HG03469 (cell line): Measurements from ENCODE around the gene FMC1.
"Not testable (repeated sequence)": the region's sequence is repeated elsewhere in the genome, so short reads cannot be mapped to it uniquely, and the experiment has no call there.

Experiments used
- ATAC-seq: cut with Tn5 transposase; IDR thresholded peaks from one replicate; pipeline ENCODE4 v1.9.1; 2021; ENCODE audit warnings: mild to moderate bottlenecking, moderate library complexity, moderate number of reproducible peaks; ENCODE audit not compliant: unreplicated experiment

Gene FMC1, protein sequence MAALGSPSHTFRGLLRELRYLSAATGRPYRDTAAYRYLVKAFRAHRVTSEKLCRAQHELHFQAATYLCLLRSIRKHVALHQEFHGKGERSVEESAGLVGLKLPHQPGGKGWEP

DNA sequence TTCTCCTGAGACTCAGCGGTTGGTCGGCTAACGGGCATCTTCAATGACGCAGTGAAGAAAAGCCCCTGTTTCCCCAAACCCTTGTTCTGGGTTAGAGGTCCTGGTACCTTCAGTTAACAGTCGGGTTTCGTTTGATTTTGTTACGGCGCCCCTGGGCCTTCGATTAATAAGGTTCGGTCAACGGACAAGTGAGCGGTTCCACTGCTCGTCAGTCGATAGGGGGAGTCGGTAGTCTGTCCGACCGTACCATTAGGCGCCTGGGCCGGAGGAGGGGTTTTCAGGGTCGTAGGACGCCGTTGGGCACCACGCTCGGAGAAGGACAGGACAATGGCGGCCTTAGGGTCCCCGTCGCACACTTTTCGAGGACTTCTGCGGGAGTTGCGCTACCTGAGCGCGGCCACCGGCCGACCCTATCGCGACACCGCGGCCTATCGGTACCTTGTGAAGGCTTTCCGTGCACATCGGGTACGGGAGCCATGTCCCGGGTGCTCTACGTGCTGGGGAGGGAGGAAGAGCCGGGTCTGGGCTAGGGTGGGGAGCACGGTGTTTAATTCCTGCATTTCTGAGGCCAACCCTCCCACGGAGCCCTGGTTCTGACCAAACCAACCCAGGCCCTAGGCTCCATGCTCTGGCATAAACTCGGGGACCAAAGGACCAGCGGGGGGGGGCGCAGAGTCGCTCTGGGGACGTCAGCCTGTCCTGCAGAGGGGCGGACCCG is at the start of gene FMC1:
Gene FMC1, plus strand, starts transcription at position 280 of the 718 bp plus-strand sequence. Its CDS starts 48 bp downstream, at position 328.
- ATAC-seq = peak; percentile 32

DNA sequence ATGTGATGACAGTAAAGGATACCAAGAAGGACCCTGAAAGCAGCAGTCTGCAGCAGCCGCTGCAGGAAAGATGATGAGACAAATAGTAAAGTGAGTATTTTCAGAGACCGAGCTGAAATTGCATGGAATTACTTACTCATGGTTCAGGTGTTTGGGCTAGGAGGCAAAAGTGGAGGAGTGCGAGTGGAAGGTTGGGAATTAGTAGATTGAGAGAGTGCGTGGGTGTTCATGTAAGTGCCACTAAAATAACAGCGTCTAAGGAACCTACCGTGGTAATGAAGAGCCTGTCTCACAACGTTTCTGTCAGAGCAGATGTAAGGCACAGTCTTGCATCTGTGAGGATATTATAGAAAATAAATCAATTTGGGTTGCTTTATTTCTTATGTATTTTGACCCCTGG is 48.3 kb upstream of the FMC1 start:
- ATAC-seq = no peak

DNA sequence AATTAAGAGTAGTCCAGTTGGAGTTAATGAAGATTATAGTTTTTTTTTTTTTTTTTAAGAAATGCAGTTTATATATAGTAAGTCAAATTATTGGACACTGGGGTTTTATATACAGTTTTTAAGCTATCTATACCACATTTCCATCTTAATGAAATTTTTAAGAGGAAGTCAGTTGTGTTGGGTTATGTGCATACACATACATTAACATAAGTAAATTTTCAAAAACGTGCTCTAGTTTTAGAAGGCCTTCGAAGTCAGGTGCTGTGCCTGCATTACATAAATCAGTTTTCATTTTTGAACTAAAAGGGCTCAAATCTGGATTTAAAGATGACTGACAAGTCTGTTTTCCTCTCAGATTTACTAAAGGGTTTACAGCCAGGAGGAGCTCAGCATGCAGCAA is 47.6 kb upstream of the FMC1 start:
- no peak for ATAC-seq

DNA sequence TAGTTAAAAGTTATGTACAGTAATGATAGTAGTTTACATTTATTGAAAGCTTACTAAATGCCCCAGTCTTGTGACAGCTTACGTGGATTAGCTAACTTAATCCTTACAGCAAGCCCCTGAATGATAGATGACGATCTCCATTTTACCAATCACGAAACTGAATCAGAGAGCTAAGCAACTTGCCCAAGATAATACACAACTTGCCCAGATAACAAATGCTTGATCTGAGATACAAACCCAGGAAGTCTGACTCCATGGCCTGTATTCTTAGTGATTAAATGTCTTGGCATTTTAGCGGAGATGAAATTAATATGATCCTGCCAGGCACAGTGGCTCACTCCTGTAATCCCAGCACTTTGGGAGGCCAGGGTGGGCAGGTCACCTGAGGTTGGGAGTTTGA is 46.9 kb upstream of the FMC1 start:
- no peak for ATAC-seq

DNA sequence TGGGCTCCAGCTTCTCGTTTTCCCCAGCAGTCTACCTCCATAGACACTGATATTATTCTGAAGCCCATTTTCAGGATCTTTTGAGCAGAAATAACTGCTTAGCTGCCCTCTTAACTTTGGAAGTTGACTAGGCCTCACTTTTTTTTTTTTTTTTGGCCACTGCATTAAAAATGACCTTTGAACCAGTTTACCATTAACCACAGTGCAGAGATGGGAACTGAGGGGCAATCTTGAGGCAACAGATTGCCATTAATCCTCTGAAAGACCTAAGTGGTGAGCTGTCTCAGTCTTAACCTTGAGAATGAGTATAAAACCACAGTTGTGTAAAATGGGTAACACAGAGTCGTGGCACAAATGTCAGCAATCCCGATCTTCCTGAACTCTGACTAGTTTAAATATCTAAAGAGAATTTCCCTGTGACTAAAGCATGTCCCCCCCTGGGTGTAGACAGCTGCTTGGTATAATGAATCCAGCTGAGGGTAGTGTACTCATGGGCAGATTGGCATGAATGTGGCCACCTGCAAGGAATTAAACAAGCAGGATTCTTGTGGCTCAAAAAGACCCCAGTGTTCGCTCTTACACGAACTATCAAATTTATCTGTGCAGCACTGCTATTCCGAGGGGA is 46.1 kb upstream of the FMC1 start:
- no peak for ATAC-seq

DNA sequence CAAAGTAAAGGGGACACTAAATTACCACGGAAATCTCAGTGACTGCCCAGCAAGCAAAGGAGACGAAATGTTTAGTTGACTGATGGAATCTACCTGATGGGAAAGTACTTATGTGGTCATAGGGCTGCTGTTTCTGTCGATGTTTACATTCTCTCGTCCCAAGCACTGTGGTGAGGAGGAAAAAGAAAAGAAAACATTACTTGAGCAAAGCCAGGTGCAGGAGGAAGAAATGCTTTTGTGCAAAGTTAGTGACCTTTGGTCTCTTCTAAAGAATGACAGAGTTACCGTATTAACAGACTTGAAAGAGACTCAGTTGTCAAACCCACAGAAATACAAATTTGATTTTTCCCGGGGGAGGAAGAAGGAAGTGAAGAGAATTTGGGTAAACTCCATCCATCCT is 43.3 kb upstream of the FMC1 start:
- ATAC-seq = no peak

DNA sequence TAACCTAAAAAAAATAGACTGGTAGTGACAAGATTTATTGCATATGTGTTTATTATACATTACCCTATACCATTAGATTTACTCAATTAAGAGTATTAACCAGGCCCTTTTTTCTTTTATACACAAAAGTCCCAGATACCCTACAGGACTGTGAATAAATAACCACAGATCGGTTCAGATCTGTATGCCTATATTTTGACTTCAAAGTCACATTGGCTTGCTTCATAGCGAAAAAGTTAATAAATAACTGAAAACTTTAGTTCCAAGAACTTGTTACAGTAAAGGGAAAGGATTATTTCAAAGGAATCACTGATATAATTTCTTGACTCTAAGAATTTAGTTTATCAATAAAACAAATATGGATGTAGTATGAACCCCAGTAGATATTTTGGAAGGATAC is 41.8 kb upstream of the FMC1 start:
- no peak for ATAC-seq

DNA sequence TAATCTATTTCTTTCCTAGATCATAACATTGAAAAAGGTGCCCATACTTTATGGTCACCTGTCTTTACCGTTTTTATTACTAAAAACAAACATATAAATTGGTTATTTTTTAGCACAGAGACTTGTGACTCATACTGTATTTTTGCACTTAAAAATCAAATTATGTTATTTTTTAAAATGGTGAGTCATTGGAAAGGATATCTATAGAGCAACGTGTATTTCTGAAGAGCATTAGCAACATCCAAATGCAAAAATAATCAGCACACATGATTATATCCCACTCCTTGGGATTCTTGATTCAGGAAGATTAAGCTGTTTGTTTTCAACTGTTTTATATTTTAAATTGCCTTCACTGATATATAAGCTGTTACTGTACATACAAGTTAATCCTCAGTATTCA is 40.7 kb upstream of the FMC1 start:
- ATAC-seq = no peak

DNA sequence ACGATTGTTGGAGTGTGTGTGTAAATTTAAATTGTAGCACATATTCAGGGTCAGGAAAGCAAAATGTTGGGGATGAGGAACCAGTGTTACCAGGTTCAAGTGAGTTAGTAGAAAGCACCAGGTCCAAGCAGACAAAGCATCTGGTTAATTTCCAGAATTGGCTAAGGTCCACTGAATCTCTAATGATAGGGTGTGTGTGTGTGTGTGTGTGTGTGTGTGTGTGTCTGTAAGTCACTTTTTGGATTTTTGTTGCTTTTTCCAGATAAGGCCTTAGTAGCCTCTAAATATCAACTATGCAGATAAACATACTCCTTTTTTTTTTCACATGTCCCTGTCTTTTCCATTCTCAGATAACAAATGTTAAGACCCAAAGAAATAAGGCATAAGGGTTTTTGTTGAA is 36.6 kb upstream of the FMC1 start:
- no peak for ATAC-seq

DNA sequence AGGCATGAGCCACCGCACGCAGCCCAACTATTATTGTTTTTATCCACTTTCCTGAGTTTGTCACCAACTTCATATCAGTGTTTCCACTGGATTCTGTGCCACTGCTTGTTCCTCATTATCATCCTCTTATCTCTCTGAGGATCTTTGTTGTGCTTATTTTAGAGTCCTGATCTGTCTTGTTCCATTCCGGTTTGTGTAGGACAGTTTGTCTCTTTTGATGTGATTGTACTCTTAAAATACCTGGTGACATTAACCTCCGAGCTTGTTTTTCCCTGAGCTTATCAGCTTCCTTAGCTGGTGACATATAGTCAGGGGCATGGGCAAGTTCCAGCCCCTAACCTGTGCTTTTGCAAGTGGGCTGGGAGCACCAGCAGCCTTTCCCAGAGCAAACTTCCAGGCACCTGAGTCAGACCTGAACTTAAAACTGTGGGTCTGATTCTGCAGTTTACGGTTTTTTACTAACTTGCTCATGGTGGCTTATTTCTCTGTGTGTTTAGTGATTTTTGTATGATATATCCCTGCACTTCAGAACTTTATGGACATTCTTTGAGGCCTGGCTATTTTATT is 23.1 kb upstream of the FMC1 start:
- no peak for ATAC-seq

DNA sequence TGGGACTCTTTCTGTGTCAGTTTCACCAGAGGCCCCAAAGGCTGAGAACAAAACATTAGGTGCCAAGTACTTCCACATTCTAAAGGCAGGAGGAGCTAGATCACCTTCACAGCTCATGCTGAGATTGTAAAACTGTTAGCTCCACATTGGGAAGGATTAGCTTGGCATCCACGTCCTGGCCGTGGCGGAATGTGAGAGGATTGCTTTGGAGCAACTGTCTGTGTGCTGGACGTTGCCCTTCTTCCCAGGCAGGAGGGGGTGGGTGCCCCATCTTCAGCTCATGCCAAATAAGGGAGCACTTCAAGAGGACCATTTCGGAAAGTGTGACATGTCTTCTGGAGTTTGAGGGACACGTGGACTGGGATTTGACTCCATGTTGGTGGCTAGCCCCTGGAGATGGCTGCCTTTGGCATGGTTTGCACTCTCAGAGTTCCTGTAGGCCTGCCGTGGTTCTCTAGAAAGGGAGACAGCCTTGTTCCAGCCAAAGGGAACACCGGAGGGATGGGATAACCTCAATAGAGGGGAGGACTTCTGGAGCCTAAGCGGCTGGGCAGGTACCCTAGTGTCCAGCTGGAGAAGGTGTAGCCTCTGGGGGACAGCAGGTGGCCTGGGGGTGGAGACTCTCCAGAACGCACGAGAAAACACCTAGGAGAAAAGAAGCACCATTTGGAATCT is 19.9 kb upstream of the FMC1 start:
- no peak for ATAC-seq

DNA sequence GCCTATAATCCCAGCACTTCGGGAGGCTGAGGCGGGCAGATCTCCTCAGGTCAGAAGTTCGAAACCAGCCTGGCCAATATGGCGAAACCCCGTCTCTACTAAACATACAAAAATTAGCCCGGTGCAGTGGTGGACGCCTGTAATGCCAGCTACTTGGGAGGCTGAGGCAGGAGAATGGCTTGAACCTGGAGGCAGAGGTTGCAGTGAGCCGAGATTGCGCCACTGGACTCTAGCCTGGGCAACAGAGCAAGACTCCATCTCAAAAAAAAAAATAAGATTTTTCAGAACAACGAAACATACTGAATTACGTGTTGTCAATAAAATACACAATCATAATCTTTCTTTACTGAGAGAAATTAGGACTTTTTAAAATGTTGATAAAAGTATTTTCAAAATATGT is 16.4 kb upstream of the FMC1 start:
- not testable (repeated sequence) for ATAC-seq

DNA sequence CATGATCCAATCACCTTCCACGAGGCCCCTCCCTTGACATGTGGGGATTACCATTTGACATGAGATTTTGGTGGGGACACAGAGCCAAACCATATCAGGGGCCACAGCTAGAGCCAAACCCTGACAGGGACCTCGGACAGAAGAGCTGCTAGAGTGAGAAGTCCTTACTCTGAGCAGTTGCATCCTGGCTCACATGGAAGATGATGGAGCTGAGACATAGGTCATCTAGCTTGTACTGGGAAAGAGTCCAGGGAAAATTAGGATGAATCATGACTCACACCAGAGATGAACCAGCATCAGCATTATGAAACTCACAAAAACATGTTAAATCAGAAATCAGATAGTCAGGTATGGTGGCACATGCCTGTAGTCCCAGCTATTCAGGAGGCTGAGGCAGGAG is 12.8 kb upstream of the FMC1 start:
- ATAC-seq = no peak

DNA sequence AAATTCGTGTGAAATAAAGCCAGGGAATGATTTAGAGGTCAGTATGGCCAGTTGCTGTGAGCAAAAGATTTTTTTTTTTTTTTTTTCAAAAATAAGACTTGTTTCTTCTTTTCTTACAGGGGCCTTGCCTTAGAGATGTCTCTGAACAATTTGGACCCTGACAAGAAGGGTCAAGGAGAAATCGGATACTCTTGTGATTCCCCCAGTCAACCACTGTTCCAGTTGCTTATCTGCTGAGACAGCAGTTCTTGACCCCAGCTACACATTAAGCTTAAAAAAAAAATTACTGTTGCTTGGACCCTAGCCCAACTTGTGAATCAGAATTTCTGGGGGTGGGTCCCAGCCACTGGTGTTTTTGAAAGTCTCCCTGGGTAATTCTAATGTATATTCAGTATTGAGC is 12.0 kb upstream of the FMC1 start:
- no peak for ATAC-seq

DNA sequence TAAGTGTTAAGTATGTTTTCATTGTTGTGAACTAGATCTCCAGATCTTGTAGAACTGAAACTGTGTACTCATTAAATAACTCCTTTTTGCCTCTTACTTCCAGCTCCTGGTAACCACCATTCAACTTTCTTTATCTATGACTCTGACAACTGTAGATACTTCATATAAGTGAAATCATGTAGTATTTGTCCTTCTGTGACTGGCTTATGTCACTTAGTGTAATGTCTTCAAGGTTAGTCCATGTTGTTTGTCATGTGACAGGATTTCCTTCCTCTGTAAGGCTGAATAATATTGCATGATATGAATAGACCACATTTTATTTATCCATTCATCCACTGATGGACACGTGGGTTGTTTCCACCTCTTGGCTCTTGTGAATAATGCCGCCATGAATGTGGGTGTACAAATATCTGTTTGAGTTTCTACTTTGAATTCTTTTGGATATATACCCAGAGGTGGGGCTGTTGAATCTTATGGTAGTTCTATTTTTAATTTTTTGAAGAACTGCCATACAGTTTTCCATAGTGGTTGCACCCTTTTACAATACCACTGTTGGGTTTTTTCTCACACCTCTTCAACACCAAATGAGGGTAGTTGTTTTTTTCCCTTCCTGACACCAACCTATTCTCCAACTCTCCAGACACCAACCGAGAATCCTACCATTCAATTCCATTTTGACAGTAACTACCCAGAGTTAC is 10.7 kb upstream of the FMC1 start:
- no peak for ATAC-seq

DNA sequence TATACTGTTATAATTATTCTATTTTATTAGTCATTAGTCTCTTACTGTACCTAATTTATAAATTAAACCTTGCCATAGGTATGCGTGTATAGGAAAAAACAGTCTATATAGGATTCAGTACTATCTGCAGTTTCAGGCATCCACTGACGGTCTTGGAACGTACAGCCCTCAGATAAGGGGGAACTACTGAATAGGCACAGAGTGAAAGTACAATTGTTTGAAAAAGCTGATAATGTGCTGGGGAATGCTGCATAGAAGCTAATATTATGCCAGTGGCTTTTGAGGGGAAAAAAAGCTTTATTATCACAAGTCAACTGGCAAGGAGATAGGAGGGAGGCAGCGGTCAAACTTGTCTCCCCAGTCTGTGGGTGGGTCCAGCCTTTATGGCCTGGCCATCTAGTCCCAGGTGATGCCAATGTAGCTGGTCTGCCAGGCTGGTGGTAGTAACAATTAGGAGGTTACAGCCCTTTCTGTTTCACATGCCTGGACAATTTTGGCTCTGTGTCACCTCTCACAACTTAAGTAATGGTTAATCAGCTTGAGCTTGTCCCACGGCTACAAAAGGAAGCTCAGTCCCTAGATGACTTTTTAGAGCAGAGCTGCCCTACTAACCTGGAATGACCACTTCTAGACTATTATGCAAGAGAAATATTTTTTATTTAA is 8.3 kb upstream of the FMC1 start:
- ATAC-seq = no peak

DNA sequence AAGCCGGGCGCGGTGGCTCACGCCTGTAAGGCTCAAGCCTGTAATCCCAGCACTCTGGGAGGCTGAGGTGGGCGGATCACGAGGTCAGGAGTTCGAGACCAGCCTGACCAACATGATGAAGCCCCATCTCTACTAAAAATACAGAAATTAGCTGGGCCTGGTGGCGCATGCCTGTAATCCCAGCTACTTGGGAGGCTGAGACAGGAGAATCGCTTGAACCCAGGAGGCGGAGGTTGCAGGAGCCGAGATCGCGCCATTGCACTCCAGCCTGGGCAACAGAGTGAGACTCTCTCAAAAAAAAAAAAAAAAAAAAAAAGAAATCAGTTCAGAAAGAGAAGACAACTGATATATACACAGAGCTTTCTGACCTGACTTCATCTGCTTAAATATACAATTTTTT is 7.7 kb upstream of the FMC1 start:
- ATAC-seq = not testable (repeated sequence)

DNA sequence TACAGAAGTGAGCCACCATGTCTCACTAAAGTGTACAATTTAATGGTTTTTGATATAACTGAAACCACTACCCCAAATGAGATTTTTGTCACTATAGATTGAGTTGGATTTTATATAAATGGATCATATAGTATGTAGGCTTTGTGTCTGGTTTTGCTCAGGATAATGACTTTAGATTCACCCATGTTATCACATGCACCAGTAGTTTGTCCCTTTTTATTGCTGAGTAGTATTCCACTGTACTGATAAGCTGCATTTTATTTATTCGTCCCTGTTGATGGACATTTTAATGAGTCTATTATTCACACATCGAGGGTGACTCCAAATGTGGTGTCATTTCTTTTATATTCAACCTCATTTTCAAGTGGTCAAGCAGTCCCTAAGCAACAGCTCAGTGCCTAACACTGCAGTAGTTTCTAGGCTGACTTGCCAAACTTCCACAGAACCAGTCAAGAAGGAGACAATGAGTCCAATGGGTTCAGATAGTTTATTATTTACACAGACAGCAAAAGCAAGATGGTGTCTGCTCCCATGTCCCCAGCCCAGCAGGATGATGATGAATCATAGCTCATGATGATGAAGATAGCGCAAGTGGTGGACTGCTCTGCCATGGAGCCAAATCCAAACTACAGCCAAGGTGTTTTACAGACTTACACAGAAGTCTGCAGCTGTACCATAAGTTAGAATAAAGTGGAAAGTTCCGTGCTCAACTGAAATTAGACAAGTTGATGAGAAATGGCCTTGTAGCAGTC is 6.6 kb upstream of the FMC1 start:
- ATAC-seq = no peak

DNA sequence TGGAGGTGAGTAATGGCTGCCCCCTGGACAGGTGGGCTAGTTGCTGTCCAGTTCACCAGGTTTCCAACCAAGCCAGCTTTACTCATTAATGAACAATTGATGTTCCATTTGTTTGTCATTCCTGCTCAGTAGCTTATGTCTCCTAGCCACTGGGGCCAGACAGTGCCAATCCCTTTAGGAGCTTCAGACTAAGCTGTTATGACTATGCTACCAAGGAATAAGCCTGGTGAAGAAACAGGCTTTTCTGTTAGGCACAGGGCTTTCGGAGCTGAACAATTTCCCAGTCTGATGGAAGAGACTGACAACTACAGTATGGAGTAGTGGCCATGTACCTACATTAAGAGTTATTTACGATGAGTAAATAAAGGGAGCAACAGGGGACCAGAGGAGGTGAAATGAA is 2.1 kb upstream of the FMC1 start:
- ATAC-seq = no peak

DNA sequence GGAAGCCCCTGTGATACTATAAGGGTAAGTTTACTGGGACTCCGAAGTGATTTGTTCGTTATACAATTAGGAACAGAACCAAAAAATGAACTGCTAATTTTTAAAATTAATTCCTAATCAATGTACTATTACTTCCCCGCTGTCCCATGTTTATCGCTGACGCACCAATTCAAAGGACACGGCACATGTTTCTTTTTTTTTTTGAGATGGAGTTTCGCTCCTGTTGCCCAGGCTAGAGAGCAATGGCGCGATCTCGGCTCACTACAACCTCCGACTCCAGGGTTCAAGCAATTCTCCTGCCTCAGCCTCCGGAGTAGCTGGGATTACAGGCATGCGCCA is 1.5 kb upstream of the FMC1 start:
- ATAC-seq = no peak
